K562 (cell line): ENCODE measurements around the gene SND1. TPM values are rescaled to one million over a fixed set of nuclear protein-coding genes. Genes with fewer than 3 reads are reported as not detected.

Source experiments
- ATAC-seq: fragments of 200-7000 bp; cut with Tn5 transposase; 3 replicates; pipeline ENCODE4 v1.9.1; 2020; ENCODE audit warnings: moderate library complexity
- BruUV-seq: library from RNA; stranded (reverse); fragments of 400-500 nt; replicated peaks from 2 replicates; lab custom pipeline; 2021; lab: Mats Ljungman, UMichigan
- CTCF ChIA-PET: fragments of 300-600 bp; formaldehyde crosslinking; extraction: SDS; loops from one replicate; lab custom pipeline; 2021; ENCODE audit warnings: low intra/inter-chr PET ratio; lab: Yijun Ruan, JAX
- POLR2A ChIA-PET: fragments of 300-600, 350-650 bp; sonication (Branson Sonifier 250); formaldehyde crosslinking; extraction: SDS; loops from one replicate; lab custom pipeline; 2021; ENCODE audit warnings: antibody characterized with exemption, inconsistent platforms; lab: Yijun Ruan, JAX
- DNase-seq, 4 experiments: peaks; one replicate each; pipeline versions ENCODE4 v3.0.0 to v3.0.0-alpha.2; 2011 to 2018; ENCODE audit warnings: low spot score in 3 of 4, mixed read lengths in 3 of 4; ENCODE audit errors: extremely low read depth in 1 of 4
- FAIRE-seq: peaks from 2 replicates; lab custom pipeline; 2011; peaks lifted over from hg19 to GRCh38; lab: Jason Lieb, UNC
- H2AFZ ChIP-seq: 2 replicates; pipeline ENCODE4 v1.6.0; 2011; ENCODE audit warnings: low read depth, low read length, control low read depth, inconsistent platforms
- H3K27ac ChIP-seq: fragments of 200-600 bp; 3 replicates; pipeline ENCODE4 v1.8.0; 2011; ENCODE audit warnings: low read depth, mild to moderate bottlenecking, control low read depth, inconsistent platforms, low read length, moderate library complexity, mixed read lengths; ENCODE audit errors: extremely low read depth
- H3K27me3 ChIP-seq, 2 experiments: fragments of 300-600 bp in 1 of 2; 2 replicates in 1 of 2; 3 replicates in 1 of 2; pipeline versions ENCODE4 v1.6.0 to v1.8.0; 2011; ENCODE audit warnings: inconsistent platforms in 2 of 2, low read length in 2 of 2, mild to moderate bottlenecking in 1 of 2, mixed read lengths in 1 of 2, moderate library complexity in 1 of 2; ENCODE audit not compliant: control insufficient read depth in 2 of 2, insufficient read depth in 2 of 2
- H3K36me3 ChIP-seq: fragments of 300-600 bp; 3 replicates; pipeline ENCODE4 v1.8.0; 2011; ENCODE audit warnings: mild to moderate bottlenecking, low read length, inconsistent platforms; ENCODE audit not compliant: control insufficient read depth, insufficient read depth
- H3K4me1 ChIP-seq, 2 experiments: fragments of 200-600 bp in 1 of 2; replicated peaks in 1 of 2; 2 replicates in 1 of 2; 3 replicates in 1 of 2; pipeline versions ENCODE4 v1.5.1 to v1.8.0; 2011; ENCODE audit warnings: inconsistent platforms in 2 of 2, low read length in 2 of 2, mild to moderate bottlenecking in 1 of 2, mixed read lengths in 1 of 2, moderate library complexity in 1 of 2; ENCODE audit not compliant: control insufficient read depth in 2 of 2, insufficient read depth in 2 of 2
- H3K4me2 ChIP-seq: 2 replicates; pipeline ENCODE4 v1.6.1; 2011; ENCODE audit warnings: low read length, control low read depth, inconsistent platforms, mixed read lengths; ENCODE audit not compliant: insufficient read depth
- H3K4me3 ChIP-seq: fragments of 200-600 bp; sonication (generic), shearing (Covaris generic); 2 replicates; pipeline ENCODE4 v1.5.1; 2016; ENCODE audit warnings: control low read depth, inconsistent platforms
- H3K79me2 ChIP-seq: fragments of 200-600 bp; 3 replicates; pipeline ENCODE4 v1.8.0; 2011; ENCODE audit warnings: low read length, inconsistent platforms; ENCODE audit not compliant: control insufficient read depth, insufficient read depth
- H3K9ac ChIP-seq, 2 experiments: 2 replicates each; pipeline versions ENCODE4 v1.6.0 to v1.6.1; 2011; ENCODE audit warnings: low read depth in 2 of 2, low read length in 2 of 2, control low read depth in 1 of 2, inconsistent platforms in 1 of 2, mild to moderate bottlenecking in 1 of 2, mixed read lengths in 1 of 2; ENCODE audit not compliant: insufficient read depth in 1 of 2
- H3K9me1 ChIP-seq: one replicate; pipeline ENCODE4 v1.6.0; 2011; ENCODE audit warnings: inconsistent platforms, mild to moderate bottlenecking, low read length, moderate library complexity; ENCODE audit not compliant: control insufficient read depth, insufficient read depth
- H3K9me3 ChIP-seq: replicated peaks from 2 replicates; pipeline ENCODE4 v1.5.1; 2011; ENCODE audit warnings: low read depth, low read length, inconsistent platforms; ENCODE audit not compliant: control insufficient read depth, insufficient read depth
- H4K20me1 ChIP-seq: replicated peaks from 2 replicates; pipeline ENCODE4 v1.6.1; 2011; ENCODE audit warnings: low read length, inconsistent platforms, mixed read lengths; ENCODE audit not compliant: control insufficient read depth, insufficient read depth
- GABPA ChIP-seq: fragments of 200-800 bp; sonication (Bioruptor generic); conservative IDR thresholded peaks from 2 replicates; pipeline ENCODE4 v1.6.1; 2016; ENCODE audit warnings: low read depth, missing genetic modification characterization, missing compliant biosample characterization
- ZFP36 ChIP-seq: fragments of 150-350 bp; IDR thresholded peaks from 2 replicates; pipeline ENCODE4 v1.6.1; 2018; ENCODE audit warnings: low read length, low read depth; ENCODE audit not compliant: partially characterized antibody
- WGBS: fragments of 100-300 bp; shearing (Covaris generic); methylation state at CpG from one replicate; pipeline ENCODE4 v1.1.6; 2016; ENCODE audit warnings: low coverage, mixed read lengths; ENCODE audit not compliant: insufficient coverage; ENCODE audit errors: missing lambda C conversion rate; 5-methylcytosine and 5-hydroxymethylcytosine counted together
- in situ Hi-C: fragments of 300-500 bp; cut with MboI; formaldehyde crosslinking; loops from 4 replicates; pipeline ENCODE4 v1.15.0; 2018; ENCODE audit warnings: inconsistent platforms, mixed read lengths
- intact Hi-C: fragments of 100-400 bp; cut with micrococcal nuclease; formaldehyde crosslinking; loops from 2 replicates; pipeline ENCODE4 v1.14.2; 2022
- polyA plus RNA-seq, 8 experiments: library from polyadenylated mRNA; depleted of rRNA in 4 of 8; stranded (reverse) in 5 of 8; unstranded in 3 of 8; fragments of >200 nt; fragmentation: Nextera tagmentation in 2 of 8; fragmentation: Illumina TruSeq in 1 of 8; extraction: Ambion mirVana in 2 of 8; extraction: Trizol in 1 of 8; gene quantifications; 2 replicates each; pipeline versions ENCODE4 v1.2.1 to v1.2.3, GENCODE V29; 2011 to 2014; ENCODE audit warnings: inconsistent platforms in 1 of 8, missing spikeins in 1 of 8
- total RNA-seq, 7 experiments: library from RNA; depleted of rRNA in 6 of 7; stranded (reverse); fragments of >200 nt in 6 of 7; fragmentation: Illumina TruSeq in 2 of 7; extraction: Trizol in 2 of 7; gene quantifications; 2 replicates each; pipeline versions ENCODE4 v1.2.1 to v1.2.3, GENCODE V29; 2011 to 2021; ENCODE audit warnings: low replicate concordance in 1 of 7
- TF ChIP-seq, protein P1 (sequence below), 3 experiments: fragments of 200-800 bp in 1 of 3; sonication (Bioruptor generic) in 1 of 3; sonication (generic) in 1 of 3; formaldehyde crosslinking in 1 of 3; IDR thresholded peaks; 2 replicates each; pipeline versions ENCODE4 v1.6.1 to v1.8.0; 2016 to 2022; ENCODE audit warnings: mild to moderate bottlenecking in 2 of 3, missing compliant biosample characterization in 2 of 3, missing genetic modification characterization in 2 of 3, missing genetic modification reagents in 1 of 3
- TF ChIP-seq, protein P2 (sequence below), 2 experiments: IDR thresholded peaks; 2 replicates each; pipeline ENCODE4 v1.6.1; 2011; ENCODE audit warnings: borderline replicate concordance in 1 of 2, control low read depth in 1 of 2, low read depth in 1 of 2, low read length in 1 of 2, mild to moderate bottlenecking in 1 of 2, mixed read lengths in 1 of 2, moderate library complexity in 1 of 2; ENCODE audit not compliant: insufficient read depth in 1 of 2, insufficient read length in 1 of 2, poor library complexity in 1 of 2, severe bottlenecking in 1 of 2; ENCODE audit errors: extremely low read depth in 1 of 2

Gene SND1
- total and polyA plus RNA-seq, 9 of the 15 experiments (the other 6 are each of a cell fraction or from before 2014, with no cell fraction given) = 46.5 to 307 (median 191) TPM

DNA sequence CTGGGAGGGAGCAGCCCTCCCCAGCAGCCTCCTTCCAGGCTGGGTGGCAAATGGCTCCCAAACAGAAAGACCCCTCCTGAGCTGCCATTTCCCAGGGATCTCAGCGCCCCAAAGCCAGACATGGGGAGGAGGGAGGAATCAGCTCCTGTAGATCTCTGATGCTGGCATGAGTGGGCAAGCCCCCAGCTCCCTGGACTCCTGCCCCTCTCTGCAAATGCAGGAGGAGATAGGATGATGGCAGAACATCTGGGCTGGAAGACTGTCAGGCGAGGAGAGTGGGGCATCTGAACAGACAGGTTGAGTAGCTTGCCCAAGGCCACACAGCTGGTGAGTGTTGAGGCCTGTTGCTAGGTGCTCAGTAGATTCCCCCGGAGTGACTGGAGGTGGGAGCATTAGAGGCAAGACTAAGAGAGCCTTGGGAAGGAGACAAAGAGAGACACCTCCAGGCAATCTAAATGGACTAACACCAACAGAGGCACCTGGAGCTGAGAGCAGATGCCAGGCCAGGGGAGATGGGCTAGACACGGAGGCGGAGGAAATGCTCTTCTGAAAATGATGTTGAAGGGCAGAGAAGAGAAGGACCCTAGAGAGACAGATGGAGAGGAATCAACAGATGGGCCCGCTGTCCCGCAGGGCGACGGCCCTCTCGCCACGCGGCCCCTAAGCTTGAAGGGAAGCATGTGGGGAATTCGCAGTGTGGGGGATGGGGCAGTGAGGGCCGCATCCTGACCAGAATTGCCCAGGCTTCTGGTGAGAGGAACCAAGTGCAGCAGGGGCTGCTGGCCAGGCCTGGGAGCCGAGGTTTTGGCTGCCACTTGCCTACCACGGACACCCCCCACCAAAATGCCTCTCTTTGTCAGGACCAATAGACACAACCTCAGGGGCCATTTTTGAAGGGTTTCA, 464.1 kb downstream of the SND1 start:
- TF ChIP-seq, protein P1, sequence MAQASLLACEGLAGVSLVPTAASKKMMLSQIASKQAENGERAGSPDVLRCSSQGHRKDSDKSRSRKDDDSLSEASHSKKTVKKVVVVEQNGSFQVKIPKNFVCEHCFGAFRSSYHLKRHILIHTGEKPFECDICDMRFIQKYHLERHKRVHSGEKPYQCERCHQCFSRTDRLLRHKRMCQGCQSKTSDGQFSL (CRISPR knock-in tag; IDR thresholded peaks at IDR 0.05) = 0 out of 2 replicates have a peak, but pooled peaks have one; percentile 8
- TF ChIP-seq, protein P1 (tag; IDR thresholded peaks at IDR 0.05) = no peak
- TF ChIP-seq, protein P2, sequence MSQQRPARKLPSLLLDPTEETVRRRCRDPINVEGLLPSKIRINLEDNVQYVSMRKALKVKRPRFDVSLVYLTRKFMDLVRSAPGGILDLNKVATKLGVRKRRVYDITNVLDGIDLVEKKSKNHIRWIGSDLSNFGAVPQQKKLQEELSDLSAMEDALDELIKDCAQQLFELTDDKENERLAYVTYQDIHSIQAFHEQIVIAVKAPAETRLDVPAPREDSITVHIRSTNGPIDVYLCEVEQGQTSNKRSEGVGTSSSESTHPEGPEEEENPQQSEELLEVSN (IDR thresholded peaks at IDR 0.05; ENCODE audit: borderline replicate concordance in 1 of 2, extremely low read depth in 1 of 2, insufficient read depth in 1 of 2, insufficient read length in 1 of 2, low read depth in 1 of 2, low read length in 1 of 2, poor library complexity in 1 of 2, severe bottlenecking in 1 of 2) = peak in 1 of 2 experiments; percentile 9
- TF ChIP-seq GABPA (tag) = no peak
- peak; percentile 26 for TF ChIP-seq ZFP36
- Histone ChIP-seq H3K9me3 (no peaks in the 10 kb centered on the region), H3K36me3 (no peaks in the 10 kb centered on the region), H3K27me3 (peaks cover 67 to 94% of the 10 kb centered on the region in 2 experiments; a peak in 4 of 5 replicates), H3K4me2 (no peak overlapping the region), H3K27ac (no peak overlapping the region), H3K9ac (peak overlapping the region in 1 of 2 experiments; percentile 24; a peak in 1 of 4 replicates), H4K20me1 (peaks cover 7% of the 10 kb centered on the region; the same call in 1 of the 2 replicates), H3K9me1 (no peaks in the 10 kb centered on the region), H3K4me3 (no peak overlapping the region), H3K79me2 (no peaks in the 10 kb centered on the region), H2AFZ (no peak overlapping the region), H3K4me1 (peaks cover 0 to 12% of the 10 kb centered on the region in 2 experiments; a peak in 1 of 5 replicates)
- BruUV-seq = no TSS peak
- no peak for FAIRE-seq
- in situ Hi-C loops (no loop called here), intact Hi-C loops (no loop called here)
- WGBS = 6% methylated on average over 16 of the region's 16 CpGs
- DNase-seq = no peak
- no peak for ATAC-seq
- ChIA-PET POLR2A (interaction anchor here (0.6 to 1.7 kb wide), 5 partner anchors 10 to 1318 kb away, joined by 3 to 13 read pairs (median 3); partner anchors contain the start of gene STRIP2), CTCF (no interaction called here)
